GM19240 (cell line): ENCODE measurements around the gene POLD4.

Experiments
- DNase-seq: peaks from one replicate; pipeline ENCODE4 v3.0.0; 2011; ENCODE audit warnings: low spot score; ENCODE audit not compliant: insufficient read length

Gene POLD4

DNA sequence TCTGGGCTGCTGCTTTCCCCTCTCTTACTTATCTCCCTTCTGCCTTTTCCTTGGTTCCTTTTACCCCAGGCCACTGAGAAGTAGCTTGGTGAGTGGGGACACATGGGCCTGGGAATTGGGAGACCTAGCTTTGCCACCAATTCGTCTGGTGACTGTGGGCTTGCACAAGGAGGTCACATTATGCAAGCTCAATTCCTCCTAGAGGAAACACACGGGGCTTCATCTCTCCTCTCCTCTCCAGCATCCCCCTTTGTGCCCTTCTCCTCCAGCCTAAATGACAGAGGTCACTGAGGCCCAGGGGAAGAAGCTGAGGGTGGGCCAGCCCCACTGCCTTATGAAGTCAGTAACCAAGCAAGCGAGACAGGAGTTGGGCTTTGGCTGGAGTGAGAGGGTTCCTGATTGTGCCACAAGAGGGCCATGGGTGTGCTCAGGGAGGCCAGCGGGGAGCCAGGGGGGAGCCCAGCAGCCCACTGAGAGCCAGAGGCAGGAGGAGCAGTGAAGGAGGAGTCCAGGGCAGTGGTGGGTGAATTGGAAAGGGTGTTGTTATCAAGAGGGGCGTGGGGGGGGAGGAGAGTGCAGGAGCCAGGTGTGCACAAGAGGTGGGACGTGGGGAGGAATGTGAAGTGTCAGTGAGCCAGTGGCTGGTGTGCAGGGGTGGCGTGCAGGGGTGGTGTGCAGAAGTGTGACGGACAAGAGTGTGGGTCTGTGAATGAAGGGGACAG, 18.0 kb upstream of the POLD4 start:
- no peak for DNase-seq

DNA sequence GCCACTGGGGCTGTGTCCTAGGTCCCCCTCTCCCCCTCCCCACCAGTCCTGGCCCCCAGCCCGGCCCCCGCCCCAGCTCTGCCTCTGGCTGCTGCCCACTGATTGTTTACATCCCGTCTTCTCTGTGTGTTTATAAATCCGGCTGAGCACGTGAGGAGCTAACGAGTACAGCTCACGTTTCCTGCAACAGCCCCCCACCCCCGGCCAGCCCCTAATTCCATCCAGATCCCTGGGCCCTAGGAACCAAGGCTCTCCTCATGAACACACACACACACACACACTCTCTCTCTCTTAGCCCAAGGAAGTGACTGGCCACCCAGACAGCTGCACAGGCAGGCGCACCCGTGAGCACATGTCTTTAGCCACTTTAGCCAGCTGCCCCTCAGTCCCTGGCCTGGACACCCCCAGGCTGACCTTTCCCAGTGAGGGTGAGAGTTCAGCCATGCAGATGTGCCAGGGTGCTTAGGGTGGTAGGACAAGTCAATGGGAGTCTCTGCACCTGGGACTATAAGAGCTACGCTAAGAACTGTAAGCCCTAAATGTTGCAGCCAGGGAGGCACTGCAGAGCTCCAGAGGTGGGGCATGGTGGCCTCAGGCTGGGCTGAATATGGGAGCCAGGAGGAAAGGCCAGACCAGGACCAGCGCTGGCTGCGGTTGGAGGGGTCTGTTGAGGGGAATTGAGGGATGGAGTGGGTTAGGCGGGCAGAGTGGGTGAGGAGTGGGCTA, 17.2 kb upstream of the POLD4 start:
- no peak for DNase-seq

DNA sequence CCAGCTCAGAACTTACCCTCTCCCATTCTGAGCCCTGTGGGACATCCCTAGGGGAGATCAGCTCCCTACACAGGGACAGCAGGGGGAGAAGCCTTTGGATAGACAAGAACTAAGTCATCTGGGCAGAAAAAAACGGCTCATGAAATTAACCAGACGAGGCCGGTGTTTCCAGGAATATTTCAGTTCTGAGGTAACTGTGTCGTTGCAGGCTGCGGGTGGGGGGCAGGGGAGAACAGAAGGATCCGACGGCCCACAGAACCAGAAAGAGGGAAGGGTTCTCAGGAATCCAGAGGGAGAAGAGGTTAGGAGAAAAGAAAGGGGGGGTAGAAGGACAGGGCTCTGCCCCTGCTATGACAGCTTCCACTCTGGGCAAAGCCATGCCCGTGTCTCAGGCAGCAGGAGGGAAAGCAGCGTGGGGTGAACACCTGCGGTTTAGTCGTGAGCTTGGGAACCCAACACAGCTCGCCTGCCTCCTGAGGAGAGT, 16.5 kb upstream of the POLD4 start:
- DNase-seq, result no peak

DNA sequence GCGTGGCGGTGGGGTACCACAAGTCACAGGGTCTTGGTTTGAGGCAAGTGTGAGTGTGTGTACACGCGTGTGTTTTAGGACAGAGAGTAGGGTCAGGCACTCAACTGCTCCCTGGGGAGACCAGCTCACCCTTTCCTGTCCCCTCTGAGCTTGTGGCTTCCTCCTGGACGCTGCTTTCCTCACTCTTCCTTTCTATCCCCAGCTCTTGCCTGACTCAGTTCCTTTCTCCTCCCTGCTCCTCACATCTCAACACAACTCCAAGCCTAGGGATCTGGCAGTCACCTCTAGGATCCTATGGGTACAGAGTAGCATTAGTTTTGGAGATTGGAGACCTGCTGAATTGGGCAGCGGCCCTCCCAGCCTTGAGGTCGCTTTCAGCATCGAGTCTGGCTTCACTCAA, 15.9 kb upstream of the POLD4 start:
- DNase-seq, result no peak

DNA sequence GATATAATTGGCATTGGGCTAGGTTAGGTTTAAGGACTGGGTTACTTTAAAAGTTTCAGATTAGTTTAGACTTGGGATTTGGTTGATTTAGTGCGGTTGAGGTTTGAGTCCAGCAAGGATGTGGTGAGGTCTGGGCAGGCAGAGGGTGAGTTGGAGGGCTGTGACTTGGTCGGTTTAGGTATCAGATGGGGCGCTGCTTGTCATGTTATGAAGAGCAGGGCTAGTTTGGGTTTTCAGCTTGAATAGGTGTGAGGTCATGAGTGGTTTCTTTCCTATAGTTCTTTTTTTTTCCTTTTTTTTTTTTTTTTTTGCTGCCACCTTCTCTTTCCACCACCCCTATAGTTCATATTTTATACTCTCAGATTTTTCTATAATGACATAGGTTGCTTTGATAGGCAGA, 15.3 kb upstream of the POLD4 start:
- DNase-seq, result no peak

DNA sequence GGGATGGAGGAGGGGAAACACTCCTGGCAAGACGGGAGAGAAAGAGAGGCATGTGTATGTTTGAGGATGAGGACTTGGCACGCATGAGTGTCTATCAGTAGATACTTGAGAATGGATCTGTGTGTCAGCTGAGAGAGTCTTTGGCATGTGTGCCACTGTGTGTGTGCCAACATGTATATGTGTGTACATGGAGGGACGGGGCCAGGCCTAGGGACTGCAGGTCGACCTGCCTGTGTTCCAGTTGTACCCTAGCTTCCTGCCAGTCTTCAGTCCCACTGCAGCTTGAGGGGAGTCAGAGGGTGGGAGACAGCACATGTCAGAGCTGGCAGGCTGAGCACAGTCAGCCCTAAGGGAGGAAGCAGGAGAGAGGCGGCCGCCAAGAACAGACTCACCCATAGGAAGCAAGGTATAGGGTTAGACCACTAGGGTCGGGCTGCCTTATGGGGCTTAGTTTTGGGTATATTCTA, 14.4 kb upstream of the POLD4 start:
- DNase-seq, result no peak

DNA sequence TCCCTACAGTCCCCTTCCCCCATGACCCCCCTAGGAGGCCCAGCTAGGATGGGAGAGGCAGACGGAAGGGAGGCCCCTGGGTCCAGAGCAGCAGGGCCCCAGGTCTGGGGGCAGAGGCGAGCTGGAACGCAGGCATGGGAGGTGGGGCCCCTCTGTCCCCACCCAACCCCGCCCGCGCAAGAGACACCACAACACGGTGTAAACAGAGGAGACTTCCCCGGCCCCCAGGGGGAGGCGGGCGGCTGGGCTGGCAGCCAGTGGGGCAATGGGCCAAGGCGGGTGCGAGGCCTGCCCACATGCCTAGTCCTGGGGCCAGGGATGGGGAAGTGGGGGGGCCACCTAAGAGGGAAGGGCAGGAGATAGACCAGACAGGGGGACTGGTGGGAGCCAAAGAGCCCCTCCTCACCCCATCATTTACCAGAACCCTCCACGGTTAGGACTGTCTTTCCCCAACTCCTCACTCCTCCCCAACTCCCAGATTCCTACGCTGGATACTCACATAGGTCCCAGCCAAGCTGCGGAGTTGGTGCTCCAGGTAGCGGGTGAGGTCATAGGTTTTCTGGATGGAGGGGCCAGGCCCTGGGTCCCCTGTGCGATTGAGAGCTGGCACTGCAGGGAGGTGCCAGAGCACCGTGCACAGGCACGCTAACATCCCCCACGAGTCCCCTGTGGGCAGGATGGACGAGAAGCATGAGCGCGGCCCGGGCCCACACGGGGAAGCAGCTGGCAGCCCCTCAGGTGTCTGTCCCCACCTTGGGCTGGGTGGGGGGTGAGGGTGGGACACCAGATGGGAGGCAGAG, 13.8 kb upstream of the POLD4 start:
- DNase-seq, result no peak

DNA sequence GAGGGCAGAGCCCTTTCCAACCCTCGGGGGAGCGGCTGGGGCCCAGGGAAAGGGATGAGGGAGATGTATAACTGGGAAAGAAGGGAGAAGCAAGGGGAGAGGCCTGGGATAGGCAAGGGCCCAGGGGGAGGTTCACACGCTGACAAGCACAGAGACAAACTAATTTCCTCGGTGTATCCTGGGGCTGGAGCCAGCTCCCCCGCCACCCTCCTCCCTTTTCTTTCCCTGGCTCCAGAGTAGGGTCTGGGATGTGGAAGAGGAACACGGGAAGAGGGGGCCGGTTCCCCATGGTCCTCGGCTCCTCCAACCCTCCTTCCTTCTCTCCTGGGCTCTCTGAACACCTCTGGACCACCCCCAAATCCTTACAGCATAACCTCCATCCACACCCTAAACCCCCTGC, 13.2 kb upstream of the POLD4 start:
- no peak for DNase-seq

DNA sequence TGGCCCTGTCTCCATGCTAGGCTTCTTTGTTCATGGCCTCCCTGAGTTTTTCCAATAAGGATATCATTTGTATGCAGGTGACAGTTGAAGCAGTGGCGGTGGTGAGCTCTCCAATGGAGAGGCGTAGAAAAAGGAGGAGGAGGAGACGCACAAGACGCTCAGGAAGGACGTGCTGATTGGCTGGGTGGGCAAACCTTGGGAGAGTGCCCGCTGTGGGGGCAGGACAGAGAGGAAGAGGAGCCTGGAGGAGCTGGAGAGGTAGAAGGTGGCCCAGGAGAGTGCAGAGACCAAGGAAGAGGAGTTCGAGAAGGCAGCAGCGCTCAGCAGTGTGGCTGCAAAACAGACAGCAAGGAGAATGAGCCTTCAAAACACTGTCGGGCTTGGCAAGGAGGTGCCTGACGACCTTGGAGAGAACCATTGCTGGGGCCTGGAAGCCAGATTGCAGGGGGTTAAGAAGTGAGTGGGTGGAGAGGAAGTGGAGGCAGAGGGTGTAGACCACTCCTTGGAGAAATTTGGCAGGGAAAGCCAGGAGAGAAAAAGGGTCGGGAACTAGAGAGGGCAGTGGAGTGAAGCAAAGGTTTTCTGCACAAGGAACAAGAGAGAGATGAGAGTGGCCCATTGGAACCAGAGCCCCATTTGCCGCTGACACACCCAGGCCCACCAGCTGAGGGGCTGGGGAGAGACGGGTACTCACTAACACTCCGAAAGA, 12.5 kb upstream of the POLD4 start:
- no peak for DNase-seq

DNA sequence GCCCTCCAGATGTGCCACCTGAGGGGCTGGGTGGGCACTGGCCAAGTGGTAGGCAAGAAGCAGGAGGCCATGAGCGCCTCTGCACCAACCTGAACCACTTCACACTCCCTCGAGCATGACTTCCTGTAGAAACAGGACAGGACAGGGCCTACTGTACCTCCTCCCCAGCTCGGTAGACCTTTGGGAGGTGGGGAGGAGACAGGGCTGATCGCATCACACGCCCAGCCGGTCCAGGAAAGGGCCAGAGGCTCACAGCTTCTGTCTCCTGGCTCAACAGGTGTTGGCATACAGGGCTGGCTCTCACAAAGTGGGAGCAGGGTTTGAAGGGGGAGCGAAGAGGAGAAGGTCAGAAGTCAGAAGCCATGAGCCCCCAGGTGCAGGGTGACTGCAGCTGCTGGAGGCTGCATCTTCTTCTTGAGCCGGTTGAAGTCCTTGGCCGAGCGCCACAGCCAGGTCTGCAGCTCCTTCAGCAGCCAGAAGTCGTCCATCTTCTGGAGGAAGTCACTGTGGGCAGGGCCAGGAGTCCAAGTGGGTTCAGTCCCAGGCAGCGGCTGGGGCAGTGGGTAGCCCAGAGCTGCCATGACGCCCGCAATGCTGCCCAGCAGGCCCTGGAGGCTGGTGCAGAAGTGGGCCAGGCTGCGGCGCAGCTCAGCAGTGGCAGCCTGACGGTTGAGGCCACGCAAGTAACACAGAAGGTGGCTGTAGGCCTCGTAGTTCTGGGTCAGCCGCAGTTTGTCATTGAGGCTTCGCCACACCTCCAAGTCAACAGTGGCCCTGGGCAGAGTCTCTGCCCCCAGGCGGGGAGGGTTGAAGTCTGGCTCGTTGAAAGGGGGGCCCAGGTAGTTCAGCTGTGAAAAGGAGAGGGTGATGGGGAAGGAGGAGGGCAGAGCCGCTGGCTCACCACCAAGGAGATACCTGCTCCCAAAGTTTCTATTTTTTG, 11.7 kb upstream of the POLD4 start:
- no peak for DNase-seq

DNA sequence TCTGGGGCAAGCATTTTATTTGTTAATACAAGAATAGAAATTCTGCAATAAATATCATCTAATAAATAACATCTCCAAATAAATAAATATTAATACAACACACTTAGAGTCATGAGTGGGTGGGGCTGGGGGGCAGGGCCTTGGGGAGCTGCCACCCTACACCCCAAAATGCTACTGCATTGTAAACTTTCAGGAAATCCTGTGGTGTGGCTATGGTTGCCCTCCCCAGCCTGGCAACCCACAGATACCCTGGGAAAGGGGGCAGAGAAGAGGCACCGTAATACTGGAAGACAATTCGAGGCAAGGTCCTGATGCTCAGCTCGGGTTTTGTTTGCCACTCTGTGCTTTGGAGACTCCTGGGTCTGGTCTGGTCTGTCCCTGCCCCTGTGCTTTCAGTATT, 10.8 kb upstream of the POLD4 start:
- no peak for DNase-seq

DNA sequence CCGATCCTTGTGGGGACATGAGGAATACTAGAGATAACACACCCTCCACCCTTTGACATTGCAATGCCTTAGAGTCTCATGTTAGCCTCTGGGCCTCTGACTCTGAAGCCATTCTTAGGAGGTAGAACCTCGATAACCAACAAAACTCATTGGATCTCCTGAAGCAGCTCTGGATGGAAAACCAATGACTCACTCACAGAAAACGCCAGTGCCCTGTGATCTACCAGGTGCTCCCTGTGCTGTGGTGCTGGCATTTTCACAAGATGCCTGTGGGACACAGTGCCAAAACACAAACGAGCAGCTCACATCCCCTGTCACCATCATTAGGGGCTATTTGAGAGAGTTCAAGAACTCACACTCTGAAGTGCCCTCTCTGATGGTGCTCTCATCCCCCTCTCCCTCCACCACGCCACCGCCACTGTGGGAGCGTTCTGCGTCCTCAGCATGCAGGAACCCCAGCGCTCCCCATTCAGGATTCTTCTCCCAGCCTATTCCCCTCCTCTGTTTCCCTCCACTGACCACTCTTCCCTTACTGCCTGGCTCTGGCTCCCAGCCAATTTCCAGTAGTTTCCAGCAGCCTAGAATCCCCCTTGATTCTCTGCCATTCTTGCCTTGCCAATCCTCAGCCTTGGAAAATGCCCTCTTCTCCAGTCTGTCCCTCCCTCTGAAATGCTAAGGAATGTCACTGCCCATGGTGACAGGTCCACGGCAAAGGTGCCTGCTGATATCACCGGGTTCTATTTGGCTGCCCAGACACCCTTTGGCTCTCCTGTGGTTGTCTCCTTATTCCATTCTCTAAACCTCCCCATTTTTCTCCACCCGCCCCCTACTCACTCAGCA, 4.7 kb upstream of the POLD4 start:
- DNase-seq, result no peak

DNA sequence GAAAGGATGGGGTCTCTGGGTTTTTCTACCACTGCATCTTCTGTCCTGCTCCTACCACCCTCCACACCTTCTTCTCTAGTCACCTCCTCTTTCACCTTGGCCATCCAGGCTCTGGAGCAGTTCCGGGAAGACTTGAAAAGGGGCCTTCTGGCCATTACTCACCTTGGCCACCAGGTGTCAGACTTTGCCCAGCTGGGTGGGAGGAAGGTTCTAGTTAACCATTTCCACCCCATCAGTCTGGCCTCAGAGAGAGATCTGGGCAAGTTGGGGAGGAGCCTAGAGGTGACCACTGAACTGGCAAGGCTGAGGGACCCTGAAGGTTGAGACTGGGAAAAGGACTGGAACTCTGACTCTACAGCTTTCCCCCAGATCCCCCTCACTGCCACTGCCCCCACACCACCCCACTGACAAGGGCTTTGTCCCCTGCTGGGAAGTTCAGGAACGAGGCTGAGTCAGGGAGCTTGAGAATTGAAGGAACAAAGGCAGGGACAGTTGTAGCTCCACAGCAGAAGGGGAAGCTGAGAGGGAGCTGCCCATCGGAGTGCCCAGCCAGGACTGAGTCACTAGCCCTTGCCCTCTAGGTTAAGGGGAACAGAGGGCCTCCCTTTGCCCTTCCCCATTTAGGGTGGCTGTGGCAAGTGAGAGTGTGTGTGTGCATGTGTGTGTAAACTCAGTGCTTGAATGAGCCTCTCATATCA, 3.7 kb upstream of the POLD4 start:
- peak; percentile 74 for DNase-seq

DNA sequence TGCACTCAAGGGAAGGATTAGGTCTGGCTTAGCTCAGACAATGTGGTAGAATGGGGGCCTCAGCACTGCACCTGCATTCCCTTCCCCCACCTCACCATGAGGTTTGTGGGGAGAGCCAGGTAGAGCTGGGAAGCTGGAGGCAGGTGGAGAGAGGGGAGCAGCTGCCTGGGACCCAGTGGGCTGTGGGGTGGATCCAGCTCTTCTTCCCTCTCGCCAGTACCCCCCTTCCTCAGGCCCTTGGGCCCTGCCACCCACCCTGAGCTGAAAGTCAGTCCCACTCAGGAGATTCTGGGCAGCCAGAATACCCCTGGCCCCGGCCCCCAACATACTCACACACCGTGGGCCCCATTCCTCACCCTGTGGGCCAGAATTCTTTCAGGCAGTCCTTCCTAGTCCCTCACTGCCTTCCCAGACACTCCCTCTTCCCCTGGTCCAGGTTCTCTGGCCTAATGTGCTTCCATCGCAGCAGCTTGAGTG, 3.1 kb upstream of the POLD4 start:
- DNase-seq, result no peak

DNA sequence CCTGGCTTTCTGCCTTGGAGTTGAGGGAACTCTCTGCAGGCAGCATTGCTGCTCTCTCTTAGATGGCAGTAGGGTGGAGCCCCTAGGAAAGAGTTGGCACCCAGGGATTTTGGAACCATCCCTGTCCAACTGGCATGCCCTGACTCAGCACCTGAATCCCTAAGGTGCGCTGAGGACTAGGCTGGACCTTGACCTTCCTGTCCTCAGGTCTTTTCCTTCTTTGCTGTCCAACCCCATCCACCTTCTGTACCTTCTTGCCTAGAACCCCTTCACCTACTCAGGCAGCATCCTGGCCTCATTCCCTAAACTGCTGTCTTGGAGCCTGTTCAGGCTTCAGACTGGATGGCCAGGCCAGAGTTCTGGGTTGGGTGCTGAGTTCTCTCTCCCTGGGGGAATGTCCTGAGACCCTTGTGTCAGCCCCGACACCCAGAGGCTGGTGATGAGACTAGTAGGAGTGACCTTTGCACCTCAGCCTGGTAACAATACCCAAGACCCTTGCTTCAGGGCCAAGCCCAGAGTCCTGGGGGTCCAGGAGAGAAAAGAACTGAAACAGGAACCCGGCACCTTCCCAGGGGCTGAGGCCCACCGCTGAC, 2.5 kb upstream of the POLD4 start:
- DNase-seq, result no peak

DNA sequence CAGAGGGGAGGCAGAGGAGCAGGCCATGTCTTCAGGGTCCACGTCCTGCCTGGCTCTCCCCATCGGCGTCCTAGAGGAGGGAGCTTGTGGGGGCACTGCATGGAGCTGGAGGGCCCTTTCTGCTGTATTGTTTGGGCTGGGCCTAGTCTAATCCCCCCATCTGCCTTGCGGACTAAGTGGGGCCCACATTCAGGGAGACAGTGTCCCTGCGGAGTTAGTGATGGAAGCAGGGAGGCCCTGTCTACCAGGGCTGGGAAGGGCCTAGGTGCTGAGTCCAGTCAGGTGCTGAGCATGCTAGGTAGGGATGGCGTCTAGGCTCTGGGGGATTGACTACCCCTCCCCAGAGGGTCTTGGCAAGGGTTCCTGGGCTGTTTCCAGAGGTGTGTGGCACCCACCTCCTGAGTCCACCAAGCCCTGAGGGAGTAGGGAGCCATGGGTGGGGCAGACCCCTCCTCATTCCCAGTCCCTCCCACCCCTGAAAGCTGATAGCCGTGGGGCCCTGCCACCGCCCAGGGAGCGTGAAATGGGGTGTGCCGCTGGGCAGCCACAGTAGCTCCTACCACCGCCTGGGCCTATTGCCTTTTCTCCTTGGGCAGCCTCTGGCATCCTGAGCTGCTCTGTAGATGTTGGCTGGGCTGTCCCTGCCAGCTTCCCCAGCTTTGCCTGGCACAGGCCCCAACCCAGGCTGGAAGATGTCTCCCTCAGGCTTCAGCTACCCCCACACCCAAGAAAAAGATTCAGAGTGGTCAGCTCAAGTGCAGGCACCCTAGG, 1.9 kb upstream of the POLD4 start:
- DNase-seq, result no peak
